HEK293T (cell line): ENCODE measurements around the gene RAB1A.

Experiments used
- ARNT ChIP-seq: fragments of 450-650 bp; IDR thresholded peaks from 2 replicates; pipeline ENCODE4 v1.6.1; 2017; ENCODE audit warnings: mild to moderate bottlenecking
- BHLHE40 ChIP-seq: fragments of 450-650 bp; IDR thresholded peaks from 2 replicates; pipeline ENCODE4 v1.6.1; 2016; ENCODE audit warnings: mild to moderate bottlenecking, moderate library complexity, borderline replicate concordance
- ELF4 ChIP-seq: fragments of 450-650 bp; IDR thresholded peaks from 2 replicates; pipeline ENCODE4 v1.6.1; 2017; ENCODE audit warnings: antibody characterized with exemption
- FOXA1 ChIP-seq: fragments of 450-650 bp; IDR thresholded peaks from 2 replicates; pipeline ENCODE4 v1.6.1; 2016; ENCODE audit warnings: mild to moderate bottlenecking
- FOXK2 ChIP-seq: fragments of 450-650 bp; IDR thresholded peaks from 2 replicates; pipeline ENCODE4 v1.6.1; 2016; ENCODE audit warnings: mild to moderate bottlenecking
- FOXM1 ChIP-seq: fragments of 450-650 bp; IDR thresholded peaks from 2 replicates; pipeline ENCODE4 v1.6.1; 2017; ENCODE audit warnings: mild to moderate bottlenecking, borderline replicate concordance
- HDGF ChIP-seq: fragments of 450-650 bp; IDR thresholded peaks from 2 replicates; pipeline ENCODE4 v1.6.1; 2017; ENCODE audit warnings: antibody characterized with exemption, borderline replicate concordance
- L3MBTL2 ChIP-seq: fragments of 450-650 bp; conservative IDR thresholded peaks from 2 replicates; pipeline ENCODE4 v1.6.1; 2016; ENCODE audit warnings: mild to moderate bottlenecking
- NFRKB ChIP-seq: fragments of 450-650 bp; IDR thresholded peaks from 2 replicates; pipeline ENCODE4 v1.6.1; 2016; ENCODE audit warnings: mild to moderate bottlenecking, moderate library complexity
- PKNOX1 ChIP-seq: fragments of 450-650 bp; IDR thresholded peaks from 2 replicates; pipeline ENCODE4 v1.6.1; 2016
- SP1 ChIP-seq: fragments of 450-650 bp; IDR thresholded peaks from 2 replicates; pipeline ENCODE4 v1.6.1; 2017
- SUZ12 ChIP-seq: fragments of 450-650 bp; IDR thresholded peaks from 2 replicates; pipeline ENCODE4 v1.6.1; 2016; ENCODE audit warnings: mild to moderate bottlenecking
- TARDBP ChIP-seq: fragments of 450-650 bp; IDR thresholded peaks from 2 replicates; pipeline ENCODE4 v1.6.1; 2016

DNA sequence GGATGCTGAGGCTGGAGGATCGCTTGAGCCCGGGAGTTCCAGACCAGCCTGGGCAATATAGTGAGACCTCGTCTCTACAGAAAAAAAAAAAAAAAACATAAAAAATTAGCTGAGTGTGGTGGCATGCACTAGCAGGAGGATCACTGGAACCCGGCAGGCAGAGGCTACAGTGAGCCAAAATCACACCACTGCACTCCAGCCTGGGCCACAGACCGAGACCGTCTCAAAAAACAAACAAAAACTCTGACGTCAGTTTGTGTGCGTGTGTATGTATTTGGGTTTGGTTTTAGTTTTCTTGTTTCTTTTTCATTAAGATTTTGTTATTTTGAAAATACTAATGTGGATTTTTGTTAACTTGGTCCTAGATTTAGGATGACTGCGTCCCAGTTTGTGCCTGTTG, 54.7 kb downstream of the RAB1A start:
- TF ChIP-seq L3MBTL2 (no peak), FOXA1 (no peak), ARNT (no peak), BHLHE40 (no peak), NFRKB (no peak), FOXM1 (no peak), FOXK2 (no peak), SUZ12 (no peak), SP1 (no peak), ELF4 (no peak), PKNOX1 (no peak), HDGF (no peak), TARDBP (no peak)
